A549 (cell line): ENCODE measurements around the gene CERK. TPM values are rescaled to one million over a fixed set of nuclear protein-coding genes. Genes with fewer than 3 reads are reported as not detected.
A peak's percentile ranks its signal among the peaks of the same experiment; 100 is the strongest.

Source experiments
- ATAC-seq, 2 experiments: fragments of 200-7000 bp in 1 of 2; fragments of >200 bp in 1 of 2; cut with Nextera tagmentation in 1 of 2; cut with Tn5 transposase in 1 of 2; 3 replicates each; pipeline versions ENCODE4 v1.8.0 to v1.9.1; 2018 to 2020; ENCODE audit warnings: mild to moderate bottlenecking in 1 of 2, moderate library complexity in 1 of 2
- CTCF ChIA-PET: fragments of 300-600 bp; sonication (Branson Sonifier 250); formaldehyde crosslinking; extraction: SDS; loops from one replicate; lab custom pipeline; 2021; ENCODE audit warnings: antibody characterized with exemption, inconsistent platforms; lab: Yijun Ruan, JAX
- POLR2A ChIA-PET: fragments of 350-600 bp; formaldehyde crosslinking; extraction: SDS; loops from one replicate; lab custom pipeline; 2021; ENCODE audit warnings: antibody characterized with exemption, inconsistent platforms; lab: Yijun Ruan, JAX
- DNase-seq, 2 experiments: peaks; one replicate each; pipeline versions ENCODE4 v3.0.0 to v3.0.0-alpha.2; 2011 to 2016; ENCODE audit warnings: low read depth in 1 of 2, low spot score in 1 of 2
- FAIRE-seq: peaks from 2 replicates; lab custom pipeline; 2011; peaks lifted over from hg19 to GRCh38; lab: Jason Lieb, UNC
- H3K27ac ChIP-seq, 2 experiments: fragments of >200 bp; sonication (Bioruptor Twin); formaldehyde crosslinking; 3 replicates each; pipeline ENCODE4 v1.5.1; 2016 to 2017
- H3K4me1 ChIP-seq: fragments of >200 bp; sonication (Bioruptor Twin); formaldehyde crosslinking; 3 replicates; pipeline ENCODE4 v1.6.1; 2016
- H3K4me2 ChIP-seq: fragments of >200 bp; sonication (Bioruptor Twin); formaldehyde crosslinking; 3 replicates; pipeline ENCODE4 v1.6.1; 2016
- H3K4me3 ChIP-seq: fragments of >200 bp; sonication (Bioruptor Twin); formaldehyde crosslinking; 3 replicates; pipeline ENCODE4 v1.5.1; 2016
- H3K9me3 ChIP-seq: fragments of >200 bp; sonication (Bioruptor Twin); formaldehyde crosslinking; 3 replicates; pipeline ENCODE4 v1.6.1; 2016
- CBX2 ChIP-seq: fragments of 200-600 bp; sonication (generic); IDR thresholded peaks from 2 replicates; pipeline ENCODE4 v1.6.1; 2016; ENCODE audit warnings: low read depth, mild to moderate bottlenecking, borderline replicate concordance
- CBX8 ChIP-seq: fragments of 200-600 bp; sonication (generic); IDR thresholded peaks from 2 replicates; pipeline ENCODE4 v1.6.1; 2016
- CEBPB ChIP-seq, 2 experiments: fragments of >200 bp in 1 of 2; sonication (Bioruptor Twin) in 1 of 2; formaldehyde crosslinking in 1 of 2; IDR thresholded peaks; 2 replicates each; pipeline ENCODE4 v1.6.1; 2012 to 2016
- CHD2 ChIP-seq: fragments of 150-350 bp; IDR thresholded peaks from 2 replicates; pipeline ENCODE4 v1.6.1; 2014; ENCODE audit warnings: low read length; ENCODE audit not compliant: partially characterized antibody
- CHD4 ChIP-seq: fragments of 200-600 bp; sonication (generic); IDR thresholded peaks from 2 replicates; pipeline ENCODE4 v1.6.1; 2016; ENCODE audit warnings: antibody characterized with exemption, mild to moderate bottlenecking, borderline replicate concordance
- CTCF ChIP-seq: fragments of >200 bp; sonication (Bioruptor Twin); formaldehyde crosslinking; IDR thresholded peaks from 3 replicates; pipeline ENCODE4 v1.5.1; 2016
- EP300 ChIP-seq, 2 experiments: fragments of >200 bp; sonication (Bioruptor Twin); formaldehyde crosslinking; IDR thresholded peaks; 2 replicates in 1 of 2; 3 replicates in 1 of 2; pipeline ENCODE4 v1.6.1; 2016 to 2017
- ESRRA ChIP-seq: fragments of 150-350 bp; IDR thresholded peaks from 2 replicates; pipeline ENCODE4 v1.6.1; 2014; ENCODE audit warnings: mild to moderate bottlenecking, low read length, borderline replicate concordance
- FOSL2 ChIP-seq, 2 experiments: fragments of 450-650 bp in 1 of 2; fragments of >200 bp in 1 of 2; sonication (Bioruptor Twin) in 1 of 2; formaldehyde crosslinking; IDR thresholded peaks; 2 replicates each; pipeline versions ENCODE4 v1.5.0 to v1.6.1; 2016 to 2020; ENCODE audit warnings: mild to moderate bottlenecking in 1 of 2, moderate library complexity in 1 of 2
- HOXB13 ChIP-seq: fragments of 250-450 bp; sonication (Bioruptor Pico); IDR thresholded peaks from 2 replicates; pipeline ENCODE4 v1.5.0; 2020; ENCODE audit warnings: low read depth, mild to moderate bottlenecking, moderate library complexity
- HOXB5 ChIP-seq: fragments of 250-450 bp; sonication (Bioruptor Pico); IDR thresholded peaks from 2 replicates; pipeline ENCODE4 v1.5.0; 2020; ENCODE audit warnings: mild to moderate bottlenecking, moderate library complexity
- JUNB ChIP-seq: fragments of >200 bp; sonication (Bioruptor Twin); formaldehyde crosslinking; IDR thresholded peaks from 2 replicates; pipeline ENCODE4 v1.6.1; 2016
- MAX ChIP-seq: IDR thresholded peaks from 2 replicates; pipeline ENCODE4 v1.6.1; 2012
- NFE2L2 ChIP-seq: fragments of 150-350 bp; conservative IDR thresholded peaks from 2 replicates; pipeline ENCODE4 v1.6.1; 2014; ENCODE audit warnings: low read length
- POLR2AphosphoS2 ChIP-seq: conservative IDR thresholded peaks from 2 replicates; pipeline ENCODE4 v1.6.1; 2012; ENCODE audit warnings: low read length, improper control_type of control experiment, inconsistent platforms
- RAD21 ChIP-seq, 2 experiments: fragments of >200 bp in 1 of 2; sonication (Bioruptor Twin) in 1 of 2; formaldehyde crosslinking in 1 of 2; IDR thresholded peaks in 1 of 2; conservative IDR thresholded peaks in 1 of 2; 2 replicates in 1 of 2; 3 replicates in 1 of 2; pipeline ENCODE4 v1.6.1; 2012 to 2018; ENCODE audit warnings: inconsistent platforms in 1 of 2
- RARB ChIP-seq: fragments of 250-450 bp; sonication (Bioruptor Pico); IDR thresholded peaks from 2 replicates; pipeline ENCODE4 v1.8.0; 2021; ENCODE audit warnings: mild to moderate bottlenecking, moderate library complexity
- SMC3 ChIP-seq: fragments of >200 bp; sonication (Bioruptor Twin); formaldehyde crosslinking; IDR thresholded peaks from 3 replicates; pipeline ENCODE4 v1.6.1; 2018; ENCODE audit warnings: inconsistent platforms
- TFCP2L1 ChIP-seq: fragments of 250-450 bp; sonication (Bioruptor Pico); IDR thresholded peaks from 2 replicates; pipeline ENCODE4 v1.5.0; 2021; ENCODE audit warnings: mild to moderate bottlenecking
- ZFP36 ChIP-seq: fragments of 450-650 bp; IDR thresholded peaks from 2 replicates; pipeline ENCODE4 v1.6.1; 2014; ENCODE audit warnings: borderline replicate concordance; ENCODE audit not compliant: partially characterized antibody
- WGBS: methylation state at CpG from one replicate; pipeline ENCODE4 v1.1.6; 2017; ENCODE audit errors: missing lambda C conversion rate; 5-methylcytosine and 5-hydroxymethylcytosine counted together
- polyA plus RNA-seq, 4 experiments: library from polyadenylated mRNA; depleted of rRNA in 3 of 4; stranded (reverse); fragments of >200 nt; fragmentation: RNase III in 1 of 4; extraction: RNeasy Plus Mini Kit Qiagen cat#74134 plus additional on column Dnase treatment in 1 of 4; gene quantifications; 2 replicates in 3 of 4; 3 replicates in 1 of 4; pipeline ENCODE4 v1.2.3, GENCODE V29; 2011 to 2017
- TF ChIP-seq, protein P1 (sequence below): IDR thresholded peaks from 2 replicates; pipeline ENCODE4 v1.6.1; 2012; ENCODE audit warnings: low read depth, borderline replicate concordance

Gene CERK
- polyA plus RNA-seq, 2 of the 4 experiments (the other 2 are of a cell fraction), result 13.1 to 15.6 TPM

DNA sequence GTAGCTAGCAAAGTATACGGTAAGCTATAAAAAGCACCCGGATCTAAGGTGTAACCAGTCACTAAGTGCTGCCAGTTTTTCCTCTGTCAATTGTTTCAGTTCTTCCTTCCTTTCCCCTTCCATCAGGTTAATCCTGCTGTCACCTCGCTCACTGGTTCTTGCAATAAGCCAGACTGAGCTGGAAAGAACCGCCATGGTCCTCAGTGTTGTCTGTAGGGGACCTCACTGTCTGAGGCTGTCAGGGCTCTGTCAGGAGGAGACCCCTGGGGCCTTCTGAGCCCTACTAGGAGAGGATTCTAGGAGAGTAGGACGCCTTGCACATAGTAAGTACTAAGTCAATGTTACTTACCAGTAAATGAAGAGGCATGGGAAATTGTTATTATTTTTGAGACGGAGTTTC is 23.0 kb upstream of the CERK start:
- DNase-seq (no peak), ATAC-seq (no peak), FAIRE-seq (no peak)
- H3K4me2 ChIP-seq, result peak overlapping the region; percentile 88
- peak overlapping the region in 1 of 2 experiments; percentile 97; a peak in 2 of 6 replicates for H3K27ac ChIP-seq
- 79% methylated on average over 6 of the region's 6 CpGs for WGBS
- peaks cover 23% of the 10 kb centered on the region for H3K4me1 ChIP-seq
- H3K9me3 ChIP-seq, result peaks cover 5% of the 10 kb centered on the region; the same call in 1 of the 3 replicates
- ChIA-PET CTCF (interaction anchor here (0.7 to 3.9 kb wide), 6 partner anchors 9 to 43 kb away, joined by 3 to 29 read pairs (median 4); partner anchors contain the start of gene CERK), POLR2A (interaction anchor here (2.3 to 2.5 kb wide), 2 partner anchors 13 to 22 kb away, joined by 28 to 43 read pairs; no protein-coding TSS in a partner anchor)
- H3K4me3 ChIP-seq, result peak overlapping the region; percentile 98
- TF ChIP-seq SMC3 (no peak), EP300 (IDR thresholded peaks at IDR 0.05) (no peak), ZFP36 (no peak), CEBPB (IDR thresholded peaks at IDR 0.05) (no peak)

- peak; percentile 38 to 72 for DNase-seq
- Histone ChIP-seq H3K9me3 (peaks cover 11% of the 10 kb centered on the region; the same call in 2 of the 3 replicates), H3K4me1 (peaks cover 30% of the 10 kb centered on the region), H3K27ac (peak overlapping the region in 1 of 2 experiments; percentile 50; a peak in 2 of 6 replicates), H3K4me2 (no peak overlapping the region), H3K4me3 (no peak overlapping the region)
- ChIA-PET CTCF (interaction anchor here (0.6 to 3.9 kb wide), 19 partner anchors 8 to 196 kb away, joined by 3 to 29 read pairs (median 3); partner anchors contain the start of gene CERK), POLR2A (interaction anchor here (1.0 kb wide), 2 partner anchors 15 to 20 kb away, joined by 3 read pairs; no protein-coding TSS in a partner anchor)
- no peak for FAIRE-seq
- 24% methylated on average over 3 of the region's 6 CpGs for WGBS
- ATAC-seq, result peak; percentile 16 to 22; a peak in 3 of 6 replicates
- TF ChIP-seq CHD4 (no peak), CTCF (peak; percentile 57), RAD21 (conservative IDR thresholded peaks at IDR 0.05 in 1 of 2, IDR thresholded peaks at IDR 0.05 in 1 of 2) (peak; percentile 49 to 59), ESRRA (peak; percentile 85; the same call in 1 of the 2 replicates), MAX (no peak), SMC3 (peak; percentile 40; the same call in 2 of the 3 replicates)
Measured at GRCh38 chr22:46758867-46759290, 20.8 kb upstream of the CERK start.

DNA sequence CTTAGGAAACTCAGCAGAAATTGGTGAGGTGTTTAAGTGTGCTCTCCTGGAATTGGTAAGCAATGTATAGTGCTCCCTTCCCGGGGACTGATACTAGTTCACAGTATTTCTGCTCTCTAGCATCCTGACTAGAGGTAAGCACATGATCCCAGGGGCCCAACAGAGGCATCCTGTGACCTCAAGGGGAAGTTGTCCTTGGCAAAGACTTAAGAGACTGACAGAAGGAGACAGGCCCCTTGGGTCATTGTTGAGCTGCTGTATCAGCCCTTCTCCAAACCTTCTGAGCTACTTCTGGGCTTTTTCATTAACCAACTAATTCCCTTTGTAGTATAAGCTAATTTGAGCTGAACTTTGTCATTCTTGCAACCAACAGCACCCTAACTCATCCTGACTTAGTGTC is 20.1 kb upstream of the CERK start:
- no peak for ATAC-seq
- POLR2A ChIA-PET, result interaction anchor here (1.0 kb wide), 2 partner anchors 16 to 19 kb away, joined by 3 read pairs; no protein-coding TSS in a partner anchor
- no peak overlapping the region for H3K4me2 ChIP-seq
- no peak for DNase-seq
- FAIRE-seq, result no peak
- 91% methylated on average over 1 of the region's 1 CpG for WGBS
- H3K4me3 ChIP-seq, result no peak overlapping the region
- H3K9me3 ChIP-seq, result peaks cover 11% of the 10 kb centered on the region; the same call in 2 of the 3 replicates
- TF ChIP-seq RARB (CRISPR knock-in tag), result no peak
- peaks cover 32% of the 10 kb centered on the region for H3K4me1 ChIP-seq
- CTCF ChIA-PET, result interaction anchor here (0.6 to 3.9 kb wide), 15 partner anchors 8 to 195 kb away, joined by 3 to 29 read pairs (median 5); partner anchors contain the start of gene CERK
- H3K27ac ChIP-seq, result no peak overlapping the region

DNA sequence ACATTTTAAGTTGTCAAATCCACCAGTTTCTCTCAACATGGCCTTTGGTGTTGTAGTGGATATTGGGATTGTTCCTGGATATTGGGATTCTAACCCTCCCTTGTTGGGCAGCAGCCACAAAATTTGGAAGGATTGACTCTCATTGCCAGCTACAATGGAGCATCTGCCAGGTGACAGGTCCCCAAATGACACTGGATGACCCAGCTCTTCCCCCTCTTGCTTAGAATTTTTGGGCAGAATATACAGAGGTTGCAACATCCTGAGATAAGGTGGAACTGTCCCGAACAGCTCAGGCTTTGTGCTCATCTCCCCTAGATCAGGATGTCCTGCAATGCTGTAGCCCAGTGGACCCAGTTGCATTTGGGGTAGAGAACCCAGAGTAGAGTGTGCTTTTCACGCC is 19.1 kb upstream of the CERK start:
- DNase-seq (no peak), ATAC-seq (no peak), FAIRE-seq (no peak)
- peaks cover 34% of the 10 kb centered on the region for H3K4me1 ChIP-seq
- H3K4me3 ChIP-seq, result no peak overlapping the region
- WGBS, result 100% methylated on average over 2 of the region's 2 CpGs
- peaks cover 11% of the 10 kb centered on the region; the same call in 2 of the 3 replicates for H3K9me3 ChIP-seq
- H3K4me2 ChIP-seq, result no peak overlapping the region
- ChIA-PET CTCF (interaction anchor here (0.6 to 2.8 kb wide), 5 partner anchors 9 to 46 kb away, joined by 3 to 15 read pairs (median 10); no protein-coding TSS in a partner anchor), POLR2A (no interaction called here)
- H3K27ac ChIP-seq, result no peak overlapping the region
- TF ChIP-seq CHD4, result no peak
- TF ChIP-seq CHD2, result no peak
- no peak for TF ChIP-seq CTCF
- no peak for TF ChIP-seq HOXB5 (CRISPR knock-in tag)
- TF ChIP-seq CBX2, result no peak
- no peak for TF ChIP-seq HOXB13
- TF ChIP-seq CBX8, result no peak
- no peak for TF ChIP-seq FOSL2 (IDR thresholded peaks at IDR 0.05)
- no peak for TF ChIP-seq FOSL2 (CRISPR knock-in tag; IDR thresholded peaks at IDR 0.05)
- no peak for TF ChIP-seq ESRRA
- no peak for TF ChIP-seq POLR2AphosphoS2
- no peak for TF ChIP-seq NFE2L2
- TF ChIP-seq TFCP2L1 (CRISPR knock-in tag), result no peak
- TF ChIP-seq, protein P1, sequence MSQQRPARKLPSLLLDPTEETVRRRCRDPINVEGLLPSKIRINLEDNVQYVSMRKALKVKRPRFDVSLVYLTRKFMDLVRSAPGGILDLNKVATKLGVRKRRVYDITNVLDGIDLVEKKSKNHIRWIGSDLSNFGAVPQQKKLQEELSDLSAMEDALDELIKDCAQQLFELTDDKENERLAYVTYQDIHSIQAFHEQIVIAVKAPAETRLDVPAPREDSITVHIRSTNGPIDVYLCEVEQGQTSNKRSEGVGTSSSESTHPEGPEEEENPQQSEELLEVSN, result no peak
- TF ChIP-seq MAX, result no peak
- no peak for TF ChIP-seq RAD21 (conservative IDR thresholded peaks at IDR 0.05 in 1 of 2, IDR thresholded peaks at IDR 0.05 in 1 of 2)
- no peak for TF ChIP-seq JUNB
